Heart left ventricle (tissue), 16 donors: ENCODE data around the gene SENP5. TPM values are rescaled to one million over a fixed set of nuclear protein-coding genes. Genes with fewer than 3 reads are reported as not detected.
"Not testable (repeated sequence)": the region's sequence is repeated elsewhere in the genome, so short reads cannot be mapped to it uniquely, and the experiment has no call there.

ENCODE experiments used
- ATAC-seq, 4 donors: fragments of 200-7000 bp; cut with Tn5 transposase; one replicate each; pipeline ENCODE4 v1.9.1; 2020 to 2022; ENCODE audit warnings: moderate library complexity in 4 of 4, mild to moderate bottlenecking in 3 of 4, moderate number of reproducible peaks in 1 of 4
- DNase-seq, 5 donors: peaks; one replicate each; pipeline ENCODE4 v3.0.0-alpha.2; 2020
- H3K27ac ChIP-seq, 12 donors: fragments of 200-600 bp; sonication (generic) in 4 of 12; one replicate each; pipeline versions ENCODE4 v1.5.0 to v1.8.0; 2016 to 2022; ENCODE audit warnings: mild to moderate bottlenecking in 2 of 12
- H3K27me3 ChIP-seq, 9 donors: fragments of 200-600 bp; sonication (generic) in 2 of 9; one replicate each; pipeline versions ENCODE4 v1.5.1 to v1.8.0; 2016 to 2022; ENCODE audit warnings: mild to moderate bottlenecking in 3 of 9
- H3K36me3 ChIP-seq, 9 donors: fragments of 200-600 bp; sonication (generic) in 2 of 9; one replicate each; pipeline versions ENCODE4 v1.5.0 to v1.8.0; 2018 to 2022; ENCODE audit warnings: mild to moderate bottlenecking in 2 of 9
- H3K4me1 ChIP-seq, 12 donors: fragments of 200-600 bp; sonication (generic) in 4 of 12; one replicate each; pipeline versions ENCODE4 v1.5.0 to v1.8.0; 2016 to 2022; ENCODE audit warnings: mild to moderate bottlenecking in 3 of 12
- H3K4me3 ChIP-seq, 12 donors: fragments of 200-600 bp; sonication (generic) in 4 of 12; one replicate each; pipeline versions ENCODE4 v1.5.0 to v1.8.0; 2017 to 2022; ENCODE audit warnings: mild to moderate bottlenecking in 9 of 12, moderate library complexity in 4 of 12
- H3K9me3 ChIP-seq, 12 donors: fragments of 200-600 bp; sonication (generic) in 4 of 12; one replicate each; pipeline versions ENCODE4 v1.5.0 to v1.8.0; 2016 to 2022; ENCODE audit warnings: mild to moderate bottlenecking in 1 of 12
- CTCF ChIP-seq, 12 donors: fragments of 200-600 bp; sonication (generic) in 4 of 12; IDR thresholded peaks; one replicate each; pipeline versions ENCODE4 v1.5.0 to v1.8.0; 2018 to 2022; ENCODE audit warnings: antibody characterized with exemption in 12 of 12, mild to moderate bottlenecking in 5 of 12
- POLR2A ChIP-seq, 2 donors: fragments of 450-650 bp; IDR thresholded peaks; one replicate each; pipeline ENCODE4 v1.6.1; 2017; ENCODE audit warnings: antibody characterized with exemption in 2 of 2, mild to moderate bottlenecking in 2 of 2, moderate library complexity in 2 of 2
- WGBS, 4 donors: extraction: QIAGEN DNeasy Blood & Tissue Kit in 2 of 4; methylation state at CpG; one replicate each; pipeline versions ENCODE4 v1.1.5 to v1.1.7; 2013 to 2018; 5-methylcytosine and 5-hydroxymethylcytosine counted together
- intact Hi-C, 10 donors: fragments of 100-400 bp; cut with DNase I; formaldehyde crosslinking; loops; one replicate each; pipeline versions ENCODE4 v1.11.1 to v1.14.2; 2022
- polyA plus RNA-seq, 2 donors: library from polyadenylated mRNA; stranded (reverse); fragments of 200-250 nt; gene quantifications; one replicate each; pipeline ENCODE4 v1.2.3, GENCODE V29; 2013
- total RNA-seq, 9 donors: library from RNA; depleted of rRNA in 2 of 9; stranded (reverse); fragments of >200 nt in 2 of 9; fragmentation: NEBNext Ultra II Directional in 3 of 9; extraction: Animal tissue kit (Norgen Biotek cat#: 25700) in 3 of 9; gene quantifications; one replicate each; pipeline versions ENCODE4 v1.1.0 to v1.2.4, GENCODE V29; 2016 to 2023
- donor health status: ischemic (EF 13 %, LVEDD 7.1; RV severe dilation, severe dysfunction).
- donor health status: healthy with polysubstance abuse.
- donor health status: DM: no; HTN: yes; CAD: no.
- donor health status: DM: no; HTN: no; CAD: no.
- donor health status: ischemic (EF 25% LVEDD 6.9; RV normal size, moderate dysfunction).
- donor health status: ischemic (EF 25% LVEDD 5.7; RV mildly dilated, moderate dysfunction).
- donor health status: healthy.
- donor health status: DM: yes; HTN: yes; CAD: no.
- donor health status: ischemic (EF 35%, LVEDD 5.7; RV mildly dilated, moderate dysfunction).
- donor health status: nonischemic (EF 11% LVEDD 7.7; RV severe dilation, severe dysfunction).
- donor health status: DM: yes; HTN: yes; CAD: no.
- donor health status: PGD.
- donor health status: ischemic (EF 29% LVEDD 5.4; RV normal size, mild dysfunction).
- donor health status: nonischemic (EF 23%, LVEDD 6.1; RV moderate dilation, normal function).

SENP5 gene
- total and polyA plus RNA-seq, 11 donors, result 7.0 to 28.5 (median 22.0) TPM

GRCh38 chr3:196835086-196835485 lies 32.6 kb upstream of the SENP5 start:
- DNase-seq (no peak), ATAC-seq (peak in 1 of 4 donors; percentile 18)
- Histone ChIP-seq H3K4me3 (no peak overlapping the region), H3K9me3 (no peaks in the 10 kb centered on the region), H3K27me3 (no peaks in the 10 kb centered on the region), H3K4me1 (no peaks in the 10 kb centered on the region), H3K27ac (no peak overlapping the region), H3K36me3 (peaks cover 0 to 30% (median 24%) of the 10 kb centered on the region in 9 donors)
- TF ChIP-seq CTCF (IDR thresholded peaks at IDR 0.05) (no peak), POLR2A (IDR thresholded peaks at IDR 0.05) (no peak)
- intact Hi-C loops, result loop anchor here in 4 of 10 donors (5.0 kb wide), 2 partner anchors 132 to 137 kb away; partner anchors contain the start of gene PIGZ (in 3 of the 4)
- WGBS, 4 donors, result 53 to 67% (median 63%) methylated on average over 8 of the region's 8 CpGs

- intact Hi-C loops, result loop anchor here in 6 of 10 donors (1.0 to 5.0 kb wide), 4 partner anchors 130 to 136 kb away; partner anchors contain the start of gene PIGZ (in 3 of the 6)
- peaks cover 0 to 15% (median 8%) of the 10 kb centered on the region in 9 donors for H3K36me3 ChIP-seq
- not testable (repeated sequence) for ATAC-seq, H3K27ac ChIP-seq, H3K4me3 ChIP-seq, H3K9me3 ChIP-seq, H3K27me3 ChIP-seq, H3K4me1 ChIP-seq, DNase-seq
- 94 to 100% (median 96%) methylated on average over 1 of the region's 1 CpG for WGBS, 4 donors
Observed at GRCh38 chr3:196836626-196837025, 31.1 kb upstream of the SENP5 start.

- no peaks in the 10 kb centered on the region for H3K4me1 ChIP-seq
- peaks cover 0 to 2% (median 0%) of the 10 kb centered on the region in 9 donors for H3K36me3 ChIP-seq
- TF ChIP-seq CTCF (IDR thresholded peaks at IDR 0.05), result peak; percentile 54 to 82 (median 69)
- no peak for TF ChIP-seq POLR2A (IDR thresholded peaks at IDR 0.05)
- ATAC-seq (peak in 3 of 4 donors; percentile 76 to 80 (median 77)), DNase-seq (peak; percentile 51 to 64 (median 54))
- H3K9me3 ChIP-seq, result no peaks in the 10 kb centered on the region
- intact Hi-C loops, result loop anchor here in 9 of 10 donors (1.0 to 5.0 kb wide), 6 partner anchors 129 to 134 kb away; partner anchors contain the start of gene PIGZ (in 3 of the 9)
- WGBS, 4 donors, result 40 to 59% (median 53%) methylated on average over 3 of the region's 3 CpGs
- no peak overlapping the region for H3K4me3 ChIP-seq
- no peaks in the 10 kb centered on the region for H3K27me3 ChIP-seq
- no peak overlapping the region for H3K27ac ChIP-seq
Observed at GRCh38 chr3:196837819-196838420, 29.8 kb upstream of the SENP5 start.

- intact Hi-C loops, result loop anchor here in 6 of 10 donors (2.0 to 5.0 kb wide), 3 partner anchors 128 to 133 kb away; partner anchors contain the start of gene PIGZ (in 3 of the 6)
- not testable (repeated sequence) for H3K27ac ChIP-seq, H3K4me1 ChIP-seq, H3K27me3 ChIP-seq, H3K4me3 ChIP-seq, H3K36me3 ChIP-seq, H3K9me3 ChIP-seq, ATAC-seq, DNase-seq
- 85 to 90% (median 86%) methylated on average over 6 of the region's 6 CpGs for WGBS, 4 donors
Observed at GRCh38 chr3:196839351-196839750, 28.4 kb upstream of the SENP5 start.

GRCh38 chr3:196842567-196843434 lies 24.9 kb upstream of the SENP5 start:
- intact Hi-C loops, result no loop called here
- ATAC-seq (no peak), DNase-seq (no peak)
- TF ChIP-seq CTCF (IDR thresholded peaks at IDR 0.05), result no peak
- TF ChIP-seq POLR2A (IDR thresholded peaks at IDR 0.05), result no peak
- H3K27me3 ChIP-seq, result peaks cover 0 to under 1% (median 0%) of the 10 kb centered on the region in 9 donors
- no peak overlapping the region for H3K27ac ChIP-seq
- H3K4me1 ChIP-seq, result no peaks in the 10 kb centered on the region
- WGBS, 4 donors, result 69 to 77% (median 75%) methylated on average over 17 of the region's 17 CpGs
- H3K36me3 ChIP-seq, result no peaks in the 10 kb centered on the region
- H3K9me3 ChIP-seq, result no peaks in the 10 kb centered on the region
- no peak overlapping the region for H3K4me3 ChIP-seq
